Activated CD4-positive, alpha-beta T cell treated with anti-CD3 and anti-CD28 coated beads, Interleukin-2, amount 50 U/mL, for 16 hours (primary cell): Measurements from ENCODE around the gene NTN4.
"Not testable (repeated sequence)": the region's sequence is repeated elsewhere in the genome, so short reads cannot be mapped to it uniquely, and the experiment has no call there.

Experiments used
- DNase-seq: peaks from one replicate; pipeline ENCODE4 v3.0.0-alpha.2; 2020

NTN4 gene

DNA sequence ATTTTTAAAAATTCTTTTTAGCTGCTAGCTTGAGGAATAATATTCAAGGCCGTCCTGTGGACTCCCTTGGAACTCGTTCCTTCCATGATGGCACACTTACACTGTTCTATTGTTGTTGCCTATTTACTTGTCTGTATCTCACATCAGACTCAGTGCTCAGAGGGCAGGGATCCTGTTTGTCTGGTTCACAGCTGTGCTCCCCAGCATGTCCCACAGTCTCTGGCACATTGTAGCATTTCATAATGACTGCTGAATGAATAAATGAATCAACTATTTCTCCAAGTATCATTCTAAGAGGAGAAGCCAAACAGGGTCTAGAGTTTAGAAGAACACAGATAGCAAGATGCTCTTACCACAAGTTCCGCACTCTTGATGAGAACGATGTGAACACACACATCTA is 48.0 kb downstream of the NTN4 start:
- no peak for DNase-seq

DNA sequence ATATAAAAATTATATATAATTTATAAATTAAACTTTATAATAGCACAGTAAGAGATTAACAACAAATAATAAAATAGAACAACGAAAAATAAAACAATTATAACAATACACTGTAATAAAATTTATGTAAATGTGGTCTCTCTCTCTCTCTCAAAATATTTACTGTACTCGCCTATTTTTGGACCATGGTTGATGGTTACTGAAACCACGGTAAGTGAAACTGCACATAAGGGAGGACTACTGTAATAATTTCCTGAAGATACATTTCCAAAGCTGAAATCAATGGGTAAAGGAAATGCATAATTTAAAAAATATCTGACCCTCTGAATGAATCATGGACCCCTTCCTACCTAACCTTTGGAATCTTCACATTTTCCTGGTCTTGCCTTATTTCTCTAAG is 48.9 kb downstream of the NTN4 start:
- DNase-seq = no peak

DNA sequence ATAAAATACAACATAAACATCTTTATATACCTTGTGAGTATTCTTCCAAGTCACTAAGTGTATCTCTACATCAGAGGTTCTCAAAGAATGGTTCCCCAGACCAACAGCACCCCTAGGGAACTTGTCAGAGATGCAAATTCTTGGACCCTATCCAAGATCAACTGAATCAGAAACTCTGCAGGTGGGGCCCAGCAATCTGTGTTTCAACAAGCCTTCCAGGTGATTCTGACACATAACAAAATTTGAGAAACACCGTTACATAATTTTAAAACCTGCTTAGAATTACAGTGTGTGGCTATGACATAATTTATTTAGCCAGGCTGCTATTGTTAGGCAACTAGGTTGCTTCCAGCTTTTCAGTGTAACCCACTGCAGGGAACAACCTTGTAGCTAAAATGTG is 49.8 kb downstream of the NTN4 start:
- no peak for DNase-seq

DNA sequence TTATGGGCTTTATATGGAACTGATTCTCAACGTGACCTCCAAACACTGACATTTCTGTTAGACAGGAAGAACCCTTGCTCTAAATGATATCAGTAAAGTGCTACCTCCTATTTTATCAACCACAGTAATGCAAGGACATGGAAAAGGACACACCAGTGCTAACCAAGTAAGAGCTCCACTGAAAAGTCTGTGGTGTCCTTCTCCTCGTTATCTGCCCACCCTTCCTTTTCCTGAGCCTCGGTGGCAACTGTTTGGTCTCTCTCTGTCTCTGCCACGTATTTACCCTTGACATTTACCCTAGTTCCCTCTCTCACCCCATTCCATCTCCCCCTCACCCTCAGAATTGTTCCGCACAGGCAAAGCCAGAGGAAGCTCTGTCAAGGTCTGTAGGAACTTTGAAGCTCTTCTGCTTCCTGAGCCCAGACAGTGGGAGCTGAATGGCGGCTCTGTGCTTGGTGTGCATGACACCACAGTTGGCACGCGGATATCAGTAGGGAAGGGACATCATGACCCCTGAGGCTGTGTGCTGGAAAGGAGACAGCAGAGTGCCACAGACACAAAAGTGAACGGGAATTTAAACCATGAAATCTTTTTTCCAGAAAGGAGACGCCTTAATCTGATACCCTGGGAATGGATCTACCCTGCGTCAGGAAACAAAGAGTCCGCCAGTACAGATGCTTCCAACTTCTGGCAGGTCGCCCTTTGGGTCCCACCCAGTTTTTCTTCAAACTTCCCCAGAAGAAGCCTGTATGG is 50.8 kb downstream of the NTN4 start:
- no peak for DNase-seq

DNA sequence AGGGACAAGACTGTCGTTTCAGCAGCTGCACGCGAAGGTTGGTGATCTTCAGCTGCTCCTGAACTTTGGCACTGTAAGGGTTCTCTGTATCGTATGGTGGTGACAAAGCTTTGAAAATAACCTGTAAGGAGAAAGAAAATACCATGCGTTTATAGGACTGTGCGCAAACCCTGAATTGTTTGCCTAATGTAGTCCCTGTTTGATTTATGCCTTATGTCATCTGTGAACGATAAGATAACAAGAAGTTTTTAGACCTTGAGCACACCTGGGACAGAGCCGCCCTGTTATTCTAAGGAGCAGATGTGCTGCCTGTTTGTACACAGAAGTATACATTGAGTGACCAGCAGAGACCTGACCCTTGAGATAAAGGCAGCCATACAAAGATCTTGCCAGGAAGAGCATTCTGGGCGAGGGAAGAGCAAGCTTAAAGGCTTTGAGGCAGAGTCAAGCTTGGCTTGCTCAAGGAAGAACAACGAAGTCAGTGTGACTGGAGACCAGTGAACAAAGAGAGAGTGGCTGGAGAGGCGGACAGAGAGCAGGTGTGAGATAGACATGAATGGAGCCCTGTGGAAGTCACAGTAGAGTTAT is 52.4 kb downstream of the NTN4 start:
- no peak for DNase-seq

DNA sequence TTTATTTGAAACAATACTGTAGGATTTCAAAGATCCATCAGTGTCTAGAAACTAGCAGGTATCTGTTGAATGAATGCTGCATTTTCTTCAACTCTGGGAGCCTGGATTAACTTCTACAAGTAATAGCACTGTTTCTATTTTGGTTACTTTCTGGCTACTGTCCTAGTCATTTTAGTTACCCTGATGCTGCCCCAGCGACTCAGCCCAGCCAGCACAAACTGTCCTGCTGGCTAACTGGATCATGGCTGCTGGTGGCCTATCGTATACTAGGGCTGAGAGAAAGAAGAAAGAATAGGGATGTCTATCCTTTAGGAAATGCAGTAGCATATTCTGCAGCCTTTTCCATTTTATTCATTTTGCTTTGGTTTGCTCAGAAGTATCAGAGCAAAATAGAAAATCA is 53.9 kb downstream of the NTN4 start:
- DNase-seq = no peak

DNA sequence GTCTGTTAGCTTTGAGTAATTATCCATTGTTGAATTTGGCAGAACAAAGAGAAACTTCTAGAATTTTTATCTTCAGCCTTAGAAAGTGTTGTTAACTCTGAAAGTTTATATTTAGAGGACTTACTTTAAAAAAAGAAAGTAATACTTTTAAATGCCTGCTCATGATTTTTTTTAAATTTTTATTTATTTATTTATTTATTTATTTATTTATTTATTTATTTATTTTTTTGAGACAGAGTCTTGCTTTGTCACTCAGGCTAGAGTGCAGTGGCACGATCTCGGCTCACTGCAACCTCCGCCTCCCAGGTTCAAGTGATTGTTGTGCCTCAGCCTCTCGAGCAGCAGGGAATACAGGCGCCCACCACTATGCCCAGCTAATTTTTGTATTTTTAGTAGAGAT is 54.8 kb downstream of the NTN4 start:
- not testable (repeated sequence) for DNase-seq

DNA sequence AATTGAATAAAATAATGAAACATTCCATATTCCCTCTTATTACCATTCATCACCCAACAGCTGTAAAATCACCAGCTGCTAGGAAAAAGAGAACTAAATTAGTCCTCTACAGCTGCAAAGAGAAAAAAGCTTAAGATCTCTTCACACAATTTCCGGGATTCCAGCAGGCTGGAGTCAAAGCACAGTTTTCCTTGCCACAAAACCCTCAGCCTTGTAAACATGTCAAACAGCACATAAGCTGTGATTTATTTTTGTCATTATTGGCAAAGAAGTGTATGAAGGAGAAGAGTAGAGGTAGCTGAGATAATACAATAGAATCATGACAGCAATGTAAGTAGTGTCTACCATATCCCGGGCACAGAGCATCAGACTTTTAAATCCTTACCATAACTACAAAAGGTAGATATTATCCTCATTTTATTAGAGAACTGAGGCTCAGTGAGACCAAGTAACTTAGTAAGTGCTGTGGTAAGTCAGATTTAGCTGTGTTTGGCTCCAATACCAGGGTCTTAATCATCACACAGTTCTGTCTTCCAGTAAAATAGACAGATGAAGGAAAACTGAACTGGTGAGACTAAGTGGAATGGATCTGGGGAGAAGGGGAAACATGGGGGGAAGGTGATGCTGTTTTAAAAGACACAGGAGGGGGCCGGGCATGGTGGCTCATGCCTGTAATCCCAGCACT is 57.3 kb downstream of the NTN4 start:
- no peak for DNase-seq

DNA sequence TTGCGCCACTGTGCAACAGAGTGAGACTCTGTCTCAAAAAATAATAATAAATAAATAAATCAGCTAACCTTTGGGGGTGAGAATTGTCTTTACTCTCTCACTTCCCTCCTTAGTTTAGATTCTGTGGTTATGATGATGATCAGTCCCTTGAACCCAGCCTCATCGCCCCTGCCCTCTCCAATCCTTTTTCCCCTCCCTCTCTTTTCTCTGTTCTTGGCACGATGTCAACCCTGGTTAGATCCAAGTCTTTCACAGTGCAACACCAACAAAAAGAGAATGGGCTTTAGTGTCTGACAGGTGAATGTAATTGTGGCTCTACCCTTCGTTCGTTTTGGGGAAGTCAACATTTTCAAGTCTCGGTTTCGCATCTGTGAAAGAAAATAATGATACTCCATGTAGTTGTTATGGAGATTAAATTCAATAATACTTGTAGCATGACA is 59.0 kb downstream of the NTN4 start:
- DNase-seq = no peak

DNA sequence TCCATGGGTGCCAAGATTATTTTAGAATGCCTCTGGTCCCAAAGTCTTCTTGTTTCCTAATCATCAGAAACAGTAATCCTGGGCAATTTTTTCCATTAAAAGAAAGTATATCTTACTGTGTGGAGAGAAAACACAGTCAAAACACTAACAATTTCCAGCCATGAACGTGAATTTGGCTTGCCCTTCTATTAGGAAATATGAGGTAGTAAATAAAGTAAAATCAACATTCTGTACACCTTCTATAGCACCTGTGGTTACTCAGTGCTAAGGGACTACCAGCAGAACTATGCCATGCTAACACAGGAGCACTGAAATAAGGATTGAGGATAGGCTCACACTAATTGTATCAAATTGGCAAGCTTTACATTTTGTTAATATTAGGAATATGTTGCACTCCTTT is 60.1 kb downstream of the NTN4 start:
- DNase-seq = no peak

DNA sequence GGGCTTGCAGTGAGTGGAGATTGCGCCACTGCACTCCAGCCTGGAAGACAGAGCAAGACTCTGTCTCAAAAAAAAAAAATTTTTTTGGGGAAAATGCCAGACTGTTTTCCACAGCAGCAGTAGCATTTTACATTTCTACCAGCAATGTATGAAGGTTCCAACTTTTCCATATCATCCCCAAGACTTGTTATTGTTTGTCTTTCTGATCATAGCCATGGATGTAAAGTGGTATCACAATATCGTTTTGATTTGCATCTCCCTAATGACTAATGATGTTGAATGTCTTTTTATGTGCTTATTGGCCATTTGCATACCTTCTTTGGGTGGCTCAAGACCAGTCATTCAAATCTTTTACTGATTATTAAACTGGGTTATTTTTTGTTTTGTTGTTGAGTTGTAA is 63.7 kb downstream of the NTN4 start:
- DNase-seq = no peak

DNA sequence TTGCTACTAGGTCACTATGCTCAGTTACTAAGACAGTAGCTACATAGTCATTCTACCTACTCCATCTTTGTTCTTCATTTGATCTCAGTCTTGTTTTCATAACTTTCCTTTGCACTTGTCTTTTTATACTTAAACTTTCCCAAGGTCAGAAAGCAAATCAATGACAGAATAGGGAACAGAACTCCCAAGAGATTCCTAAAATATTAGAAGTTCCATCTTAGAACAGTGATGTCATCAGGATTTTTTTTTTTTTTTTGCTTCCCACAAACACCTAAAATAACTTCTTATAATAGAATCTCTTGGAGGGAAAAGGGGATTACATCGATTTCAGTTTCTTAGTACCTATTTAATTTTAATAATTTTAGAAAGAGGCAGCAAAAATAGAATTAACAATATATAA is 65.8 kb downstream of the NTN4 start:
- no peak for DNase-seq

DNA sequence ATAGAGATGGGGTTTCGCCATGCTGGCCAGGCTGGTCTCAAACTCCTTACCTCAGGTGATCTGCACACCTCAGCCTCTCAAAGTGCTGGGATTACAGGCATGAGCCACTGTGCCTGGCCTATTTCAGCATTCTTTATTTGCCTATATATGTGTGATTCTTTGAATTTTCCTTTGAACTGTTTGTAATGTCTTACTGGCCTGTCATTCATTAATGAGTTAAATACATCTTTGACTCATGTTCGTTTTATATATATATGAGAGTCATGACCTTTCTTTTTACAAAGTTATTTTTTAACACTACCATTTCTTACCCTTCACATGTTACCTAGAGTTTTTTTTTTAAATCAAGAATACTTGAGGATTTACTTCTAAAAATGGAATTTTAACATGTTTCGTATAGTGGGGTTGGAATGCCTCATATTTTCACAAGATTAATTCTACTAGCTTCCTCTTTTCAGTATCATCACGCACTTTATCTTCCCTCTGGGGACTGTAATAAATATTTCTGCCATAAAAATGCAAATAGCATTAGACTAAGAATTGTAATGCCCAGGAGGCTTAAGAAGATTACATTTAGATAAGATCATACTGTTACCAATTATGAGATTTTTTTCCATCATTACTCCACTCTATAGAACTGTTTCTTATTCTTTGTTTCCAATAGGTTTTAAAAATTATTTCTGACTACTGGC is 66.7 kb downstream of the NTN4 start:
- no peak for DNase-seq

DNA sequence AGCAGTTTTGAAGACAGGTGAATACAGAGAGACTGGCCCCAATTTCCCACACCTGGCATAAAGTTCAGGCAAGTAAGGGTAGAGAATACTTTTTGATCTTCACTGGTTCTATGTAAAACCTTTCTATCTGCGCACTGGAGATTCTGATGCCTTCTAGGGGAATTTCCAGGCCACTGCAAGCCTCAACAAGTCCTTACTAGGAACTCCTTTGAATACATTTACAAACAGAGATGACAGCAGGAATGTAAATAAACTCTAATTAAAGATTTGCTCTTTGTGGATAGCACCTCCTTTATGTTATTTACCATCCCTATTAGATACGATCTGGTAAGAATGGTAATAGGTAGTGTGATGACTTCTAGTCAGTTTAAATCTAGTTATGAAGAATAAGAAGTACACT is 69.2 kb downstream of the NTN4 start:
- DNase-seq = no peak

DNA sequence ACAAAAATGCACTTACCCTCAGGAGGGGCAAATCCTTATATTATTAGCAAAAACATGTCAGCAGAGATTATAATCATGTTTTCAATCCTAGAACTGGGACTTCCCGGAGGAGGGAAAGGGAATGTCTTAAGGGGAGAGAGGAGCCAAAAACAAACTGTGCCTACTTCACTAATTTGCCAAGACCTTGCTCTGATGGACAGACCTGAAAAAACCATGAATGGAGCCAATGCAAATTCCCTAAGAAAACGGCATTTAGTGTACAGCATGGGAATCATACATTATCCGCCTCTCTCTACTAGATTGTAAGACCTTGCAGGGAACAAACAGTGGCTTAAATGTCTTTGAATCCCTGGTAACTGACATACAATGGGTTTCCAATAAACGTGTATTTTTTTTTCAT is 70.4 kb downstream of the NTN4 start:
- DNase-seq = no peak

DNA sequence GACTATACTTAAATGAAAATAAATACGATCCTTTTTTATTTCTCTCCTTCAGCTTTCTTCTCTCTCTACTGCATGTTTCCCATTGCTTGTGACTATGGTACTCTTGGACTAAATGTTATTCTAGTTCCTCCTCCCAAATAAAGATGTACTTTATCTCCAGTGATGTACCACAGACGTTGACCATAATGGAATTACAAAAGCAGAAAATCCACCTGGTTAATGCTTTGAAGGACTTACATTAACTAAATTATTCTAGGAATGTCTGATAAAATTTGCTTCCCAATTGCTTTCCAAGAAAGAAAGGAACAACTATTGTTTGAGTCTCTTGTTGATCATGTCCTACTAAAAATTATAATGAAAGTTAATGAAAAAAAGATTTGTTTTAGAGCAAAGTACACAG is 71.8 kb downstream of the NTN4 start:
- DNase-seq = no peak

DNA sequence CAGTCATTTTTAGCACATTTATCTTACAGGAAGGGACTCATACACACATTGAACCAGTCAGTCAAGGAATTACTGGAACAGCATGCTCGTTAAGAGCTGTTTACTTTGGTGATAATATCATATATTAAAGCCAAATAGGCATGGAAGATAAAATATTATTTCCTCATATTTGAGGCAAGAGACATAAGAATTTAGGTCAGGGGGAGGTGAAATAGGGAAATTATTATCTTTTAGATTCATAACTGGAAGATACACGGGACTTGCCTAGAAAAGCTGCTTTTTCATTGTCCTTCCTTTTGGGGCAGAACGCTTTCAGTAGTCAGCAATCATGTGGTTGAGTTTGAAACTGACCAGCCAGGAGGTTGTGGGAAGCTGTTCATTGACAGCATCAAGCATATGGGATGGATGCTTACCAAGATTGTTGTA is 72.5 kb downstream of the NTN4 start:
- no peak for DNase-seq

DNA sequence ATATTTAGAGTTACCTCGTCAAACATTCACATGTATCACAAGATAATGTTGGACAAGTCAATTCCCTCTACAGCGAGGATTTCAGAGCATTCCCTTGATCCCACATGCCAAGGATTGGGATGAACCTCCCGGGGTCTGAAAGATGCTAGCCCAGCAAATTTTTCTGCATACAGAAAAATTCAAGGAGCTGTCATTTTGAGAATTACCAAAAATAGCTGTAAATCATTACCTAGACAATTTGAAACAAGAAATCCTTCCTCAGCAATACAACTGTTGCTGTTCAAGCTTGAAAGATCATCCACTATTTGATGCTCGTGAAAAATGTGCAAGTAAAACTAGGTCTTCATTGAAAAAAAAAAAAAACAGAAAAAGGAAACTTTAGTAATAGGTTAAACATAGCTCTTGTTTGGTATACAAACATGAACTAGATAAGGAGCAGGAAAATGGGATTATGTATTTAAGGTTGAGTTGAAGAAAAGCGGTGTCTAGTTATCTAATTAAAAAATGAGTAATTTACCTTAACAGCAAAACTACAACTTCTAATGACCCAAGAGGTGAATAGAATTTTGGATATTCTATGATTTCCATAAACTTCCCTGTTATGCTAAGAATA is 73.1 kb downstream of the NTN4 start:
- DNase-seq = no peak

DNA sequence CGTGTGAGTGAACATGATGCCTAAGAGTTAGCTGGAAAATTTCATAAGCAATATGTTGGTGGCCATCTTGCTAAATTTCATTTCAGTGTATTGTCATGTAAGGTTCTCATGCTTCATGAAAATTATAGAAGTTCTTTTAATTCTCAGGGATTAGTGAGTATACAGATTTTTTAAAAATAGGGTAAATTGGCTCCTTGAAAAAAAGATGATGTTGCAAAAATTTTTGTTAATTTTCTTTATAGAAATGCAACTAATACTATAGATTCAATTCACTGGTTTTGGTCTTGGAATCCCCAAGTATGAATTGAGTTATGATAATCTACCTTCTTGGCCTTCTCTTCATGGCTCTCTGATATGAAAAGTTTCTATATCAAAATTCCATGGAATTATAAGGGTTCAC is 75.4 kb downstream of the NTN4 start:
- no peak for DNase-seq

DNA sequence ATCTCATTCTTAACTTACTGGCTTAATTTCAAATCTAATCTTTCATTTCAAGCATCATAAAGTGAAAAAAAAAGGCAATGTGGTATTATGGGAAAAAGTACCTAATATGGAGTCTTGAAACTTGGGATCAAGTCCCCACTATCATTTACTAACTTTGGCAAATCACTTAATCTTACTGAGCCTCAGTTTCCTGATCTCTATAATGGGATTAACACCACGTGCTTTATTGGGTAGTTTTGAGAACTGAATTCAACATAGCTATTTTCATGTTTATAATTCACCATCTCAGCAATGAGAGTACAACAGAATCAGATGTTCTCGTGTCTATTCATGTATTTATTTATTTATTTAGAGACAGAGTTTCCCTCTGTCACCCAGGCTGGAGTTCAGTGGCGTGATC is 78.3 kb downstream of the NTN4 start:
- no peak for DNase-seq

DNA sequence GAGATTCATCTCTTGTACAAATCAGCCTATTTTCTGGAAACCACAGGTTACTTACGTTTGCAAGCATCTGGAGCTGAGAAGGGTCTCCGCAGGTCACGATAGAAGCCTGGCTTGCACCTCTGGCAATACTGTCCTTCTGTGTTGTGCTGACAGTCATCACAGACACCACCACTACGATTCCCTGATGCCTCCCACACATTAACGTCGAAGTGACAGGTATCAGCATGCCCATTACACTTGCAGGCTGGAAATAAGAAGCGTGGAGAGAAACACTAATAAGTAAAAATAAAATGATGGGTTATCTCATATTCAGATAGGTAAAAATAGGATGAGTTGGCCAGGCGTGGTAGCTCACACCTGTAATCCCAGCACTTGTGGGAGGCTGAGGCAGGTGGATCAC is 80.2 kb downstream of the NTN4 start:
- no peak for DNase-seq

DNA sequence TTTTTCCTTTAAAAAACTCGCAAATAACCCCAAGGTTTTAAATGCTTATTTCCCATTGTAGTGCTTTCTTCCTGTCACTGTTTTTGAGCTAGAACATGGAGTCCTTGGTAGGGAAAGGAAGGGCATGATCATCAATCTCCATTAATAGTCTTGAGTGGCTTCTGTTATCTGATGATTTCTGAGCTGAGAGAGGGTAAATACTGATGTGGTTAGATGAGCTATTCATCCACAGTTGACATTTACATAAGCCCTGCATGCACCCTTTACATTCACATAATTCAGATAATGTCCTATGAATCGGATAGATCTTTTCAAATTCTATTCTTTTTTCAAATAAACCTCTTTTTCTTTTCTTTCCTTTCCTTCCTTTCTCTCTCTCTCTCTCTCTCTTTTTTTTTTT is 81.4 kb downstream of the NTN4 start:
- no peak for DNase-seq

DNA sequence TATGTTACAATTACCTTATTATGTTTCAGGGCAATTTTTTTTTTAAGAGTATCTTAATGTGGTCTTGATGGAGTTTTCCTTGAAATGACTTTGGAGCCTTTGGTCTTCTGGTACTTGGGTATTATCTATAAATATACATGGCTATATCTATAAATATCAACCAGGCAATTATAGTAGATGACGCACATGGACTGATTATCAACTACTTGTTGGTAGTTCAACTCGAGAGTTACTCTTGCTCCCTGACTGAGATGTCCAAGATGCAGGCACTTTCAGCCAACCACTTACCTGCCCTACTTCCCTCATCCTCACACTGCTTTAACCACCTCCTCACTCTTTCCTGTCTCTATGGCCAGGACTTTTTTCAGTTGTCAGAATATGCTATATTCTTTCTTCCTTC is 85.4 kb downstream of the NTN4 start:
- no peak for DNase-seq
